ENCODE measurements around the gene NANOS3. TPM values are rescaled to one million over a fixed set of nuclear protein-coding genes. Genes with fewer than 3 reads are reported as not detected.
"Not testable (repeated sequence)": the region's sequence is repeated elsewhere in the genome, so short reads cannot be mapped to it uniquely, and the experiment has no call there.

The NANOS3 gene
- total RNA-seq, 4 donors from 2014 or later = not detected

- TF ChIP-seq POLR2A (IDR thresholded peaks at IDR 0.05) (no peak), POLR2AphosphoS5 (IDR thresholded peaks at IDR 0.05) (no peak)
- intact Hi-C loops (cut with DNase I; ENCODE audit: low total_unique reads) = no loop called here
- WGBS, 2 donors (ENCODE audit: low coverage in 1 of 2) = 97% methylated on average over 11 of the region's 11 CpGs; no CpG with 5 or more reads in 1 of the 2 donors
- no peak overlapping the region for H3K4me3 ChIP-seq
- H3K36me3 ChIP-seq = peaks cover 0 to 79% (median 37%) of the 10 kb centered on the region in 4 donors
- in situ Hi-C loops (cut with MboI; ENCODE audit: low pct_ligation_motif_present in 1 of 4, low pct_unique_long_range_greater_than_20kb in 1 of 4, low sequenced_read_pairs in 3 of 4) = no loop called here
- peaks cover 0 to 18% (median 7%) of the 10 kb centered on the region in 4 donors for H3K4me1 ChIP-seq
- H3K9me3 ChIP-seq = no peaks in the 10 kb centered on the region
- DNase-seq = no peak
- H3K27me3 ChIP-seq = no peaks in the 10 kb centered on the region
- no peak overlapping the region for H3K27ac ChIP-seq
Measured at GRCh38 chr19:13920524-13920923, 43.6 kb downstream of the NANOS3 start.

DNA sequence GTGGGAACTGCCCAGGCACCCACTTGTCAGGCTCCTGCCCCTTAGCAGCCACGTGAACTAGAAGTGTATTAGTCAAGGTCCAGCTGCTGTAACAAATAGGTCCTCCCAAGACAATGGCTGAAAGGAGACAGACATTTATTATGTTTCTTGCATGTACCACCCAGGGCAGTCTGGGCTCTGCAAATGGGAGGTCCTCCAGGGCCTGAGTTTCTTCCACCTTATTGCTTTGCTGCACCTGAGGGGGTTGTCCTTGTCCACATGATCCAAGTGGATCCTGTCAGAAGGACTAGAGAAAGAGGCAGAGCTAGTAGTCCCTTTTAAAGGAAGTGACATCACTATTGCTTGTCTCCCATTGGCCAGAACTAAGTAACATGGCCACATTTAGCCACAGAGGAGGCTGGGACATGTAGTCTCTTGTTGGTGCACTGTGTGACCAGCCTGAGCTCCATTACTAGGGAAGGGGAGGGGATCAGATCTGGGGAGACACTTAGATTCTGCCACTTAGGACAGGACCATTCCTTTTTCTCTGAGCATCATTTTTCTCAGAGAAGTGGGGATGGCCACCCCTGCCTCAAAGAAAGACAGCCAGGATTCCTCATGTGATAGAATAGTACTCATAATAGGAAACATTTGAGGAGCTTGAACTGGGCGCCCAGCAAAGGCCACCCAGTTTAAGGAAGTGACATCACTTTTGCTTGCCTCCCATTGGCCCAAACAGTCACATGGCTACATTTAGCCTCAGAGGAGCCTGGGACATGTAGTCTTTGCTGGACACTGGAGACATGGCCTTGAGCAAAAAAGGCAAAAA lies 44.2 kb downstream of the NANOS3 start:
- H3K4me3 ChIP-seq = no peak overlapping the region
- H3K4me1 ChIP-seq = peaks cover 0 to 14% (median 4%) of the 10 kb centered on the region in 4 donors
- H3K36me3 ChIP-seq = peaks cover 0 to 73% (median 36%) of the 10 kb centered on the region in 4 donors
- H3K27ac ChIP-seq = no peak overlapping the region
- 86% methylated on average over 2 of the region's 2 CpGs; no CpG with 5 or more reads in 1 of the 2 donors for WGBS, 2 donors (ENCODE audit: low coverage in 1 of 2)
- no peak for DNase-seq
- in situ Hi-C loops (cut with MboI; ENCODE audit: low pct_ligation_motif_present in 1 of 4, low pct_unique_long_range_greater_than_20kb in 1 of 4, low sequenced_read_pairs in 3 of 4) (no loop called here), intact Hi-C loops (cut with DNase I; ENCODE audit: low total_unique reads) (no loop called here)
- TF ChIP-seq EP300 (IDR thresholded peaks at IDR 0.05; ENCODE audit: low read depth) = no peak
- no peak for TF ChIP-seq POLR2A (IDR thresholded peaks at IDR 0.05)
- TF ChIP-seq, protein P1, sequence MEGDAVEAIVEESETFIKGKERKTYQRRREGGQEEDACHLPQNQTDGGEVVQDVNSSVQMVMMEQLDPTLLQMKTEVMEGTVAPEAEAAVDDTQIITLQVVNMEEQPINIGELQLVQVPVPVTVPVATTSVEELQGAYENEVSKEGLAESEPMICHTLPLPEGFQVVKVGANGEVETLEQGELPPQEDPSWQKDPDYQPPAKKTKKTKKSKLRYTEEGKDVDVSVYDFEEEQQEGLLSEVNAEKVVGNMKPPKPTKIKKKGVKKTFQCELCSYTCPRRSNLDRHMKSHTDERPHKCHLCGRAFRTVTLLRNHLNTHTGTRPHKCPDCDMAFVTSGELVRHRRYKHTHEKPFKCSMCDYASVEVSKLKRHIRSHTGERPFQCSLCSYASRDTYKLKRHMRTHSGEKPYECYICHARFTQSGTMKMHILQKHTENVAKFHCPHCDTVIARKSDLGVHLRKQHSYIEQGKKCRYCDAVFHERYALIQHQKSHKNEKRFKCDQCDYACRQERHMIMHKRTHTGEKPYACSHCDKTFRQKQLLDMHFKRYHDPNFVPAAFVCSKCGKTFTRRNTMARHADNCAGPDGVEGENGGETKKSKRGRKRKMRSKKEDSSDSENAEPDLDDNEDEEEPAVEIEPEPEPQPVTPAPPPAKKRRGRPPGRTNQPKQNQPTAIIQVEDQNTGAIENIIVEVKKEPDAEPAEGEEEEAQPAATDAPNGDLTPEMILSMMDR (IDR thresholded peaks at IDR 0.05) = no peak
- TF ChIP-seq POLR2AphosphoS5 (IDR thresholded peaks at IDR 0.05) = no peak
- no peaks in the 10 kb centered on the region for H3K9me3 ChIP-seq
- H3K27me3 ChIP-seq = no peaks in the 10 kb centered on the region

DNA sequence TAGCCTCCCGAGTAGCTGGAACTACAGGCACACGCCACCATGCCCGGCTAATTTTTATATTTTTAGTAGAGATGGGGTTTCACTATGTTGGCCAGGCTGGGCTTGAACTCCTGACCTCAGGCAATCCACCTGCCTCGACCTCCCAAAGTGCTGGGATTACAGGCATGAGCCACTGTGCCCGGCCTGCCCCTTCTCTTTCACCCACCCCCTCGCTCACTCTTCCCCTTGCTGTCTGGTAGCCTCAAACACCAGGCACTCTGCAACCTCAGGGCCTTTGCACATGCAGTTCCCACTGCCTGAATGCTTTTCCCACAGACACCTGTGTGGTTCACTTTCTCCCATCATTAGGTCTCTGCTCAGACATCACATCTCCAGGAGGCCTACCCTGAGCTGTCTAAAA lies 45.2 kb downstream of the NANOS3 start:
- in situ Hi-C loops (cut with MboI; ENCODE audit: low pct_ligation_motif_present in 1 of 4, low pct_unique_long_range_greater_than_20kb in 1 of 4, low sequenced_read_pairs in 3 of 4); DNase-seq; H3K9me3 ChIP-seq; H3K4me1 ChIP-seq; H3K27me3 ChIP-seq; intact Hi-C loops (cut with DNase I; ENCODE audit: low total_unique reads); H3K27ac ChIP-seq; H3K4me3 ChIP-seq: not testable (repeated sequence)
- 95% methylated on average over 6 of the region's 6 CpGs; no CpG with 5 or more reads in 1 of the 2 donors for WGBS, 2 donors (ENCODE audit: low coverage in 1 of 2)
- peaks cover 0 to 78% (median 43%) of the 10 kb centered on the region in 4 donors for H3K36me3 ChIP-seq

GRCh38 chr19:13923194-13923987 lies 46.5 kb downstream of the NANOS3 start:
- Histone ChIP-seq H3K36me3 (peaks cover 0 to 83% (median 38%) of the 10 kb centered on the region in 4 donors), H3K4me1 (no peaks in the 10 kb centered on the region), H3K27me3 (no peaks in the 10 kb centered on the region), H3K27ac (no peak overlapping the region), H3K4me3 (no peak overlapping the region), H3K9me3 (no peaks in the 10 kb centered on the region)
- no peak for DNase-seq
- WGBS, 2 donors (ENCODE audit: low coverage in 1 of 2) = 92 to 100% methylated on average over 2 to 28 of the region's 28 CpGs
- TF ChIP-seq, protein P1 (IDR thresholded peaks at IDR 0.05) = no peak
- TF ChIP-seq POLR2AphosphoS5 (IDR thresholded peaks at IDR 0.05) (no peak), EP300 (IDR thresholded peaks at IDR 0.05; ENCODE audit: low read depth) (no peak), POLR2A (IDR thresholded peaks at IDR 0.05) (no peak)
- in situ Hi-C loops (cut with MboI; ENCODE audit: low pct_ligation_motif_present in 1 of 4, low pct_unique_long_range_greater_than_20kb in 1 of 4, low sequenced_read_pairs in 3 of 4) = no loop called here
- intact Hi-C loops (cut with DNase I; ENCODE audit: low total_unique reads) = no loop called here

DNA sequence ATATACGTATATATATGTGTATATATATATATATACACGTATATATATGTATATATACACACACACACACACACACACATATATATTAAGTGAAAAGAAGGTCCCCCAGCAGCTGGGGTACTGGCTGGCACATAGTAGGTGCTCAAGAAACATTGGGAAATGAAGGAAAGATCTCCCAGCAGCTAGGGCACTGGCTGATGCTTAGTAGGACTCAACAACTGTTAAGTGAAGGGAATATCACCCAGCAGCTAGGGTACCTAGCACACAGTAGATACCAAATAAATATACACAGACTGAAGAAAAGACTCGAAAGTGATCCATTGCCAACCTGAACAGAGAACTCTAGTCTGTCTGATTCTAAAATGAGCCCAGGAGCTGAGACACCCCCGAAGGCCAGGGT lies 49.1 kb downstream of the NANOS3 start:
- H3K36me3 ChIP-seq = peaks cover 0 to 65% (median 23%) of the 10 kb centered on the region in 4 donors
- no peak overlapping the region for H3K4me3 ChIP-seq
- WGBS, 2 donors (ENCODE audit: low coverage in 1 of 2) = 78% methylated on average over 4 of the region's 4 CpGs; no CpG with 5 or more reads in 1 of the 2 donors
- no peak overlapping the region for H3K27ac ChIP-seq
- no peaks in the 10 kb centered on the region for H3K27me3 ChIP-seq
- intact Hi-C loops (cut with DNase I; ENCODE audit: low total_unique reads) = no loop called here
- no peaks in the 10 kb centered on the region for H3K4me1 ChIP-seq
- no peaks in the 10 kb centered on the region for H3K9me3 ChIP-seq
- in situ Hi-C loops (cut with MboI; ENCODE audit: low pct_ligation_motif_present in 1 of 4, low pct_unique_long_range_greater_than_20kb in 1 of 4, low sequenced_read_pairs in 3 of 4) = no loop called here
- DNase-seq = no peak
- TF ChIP-seq EP300 (IDR thresholded peaks at IDR 0.05; ENCODE audit: low read depth) = no peak
- no peak for TF ChIP-seq POLR2A (IDR thresholded peaks at IDR 0.05)
- TF ChIP-seq, protein P1 (IDR thresholded peaks at IDR 0.05) = no peak
- TF ChIP-seq POLR2AphosphoS5 (IDR thresholded peaks at IDR 0.05) = no peak

Measured in transverse colon (tissue), 4 donors.